H1 (cell line): ENCODE results near the gene CPTP.

Experiments
- BCL11A ChIP-seq, 2 experiments: IDR thresholded peaks; one replicate each; pipeline ENCODE4 v1.6.1; 2011; ENCODE audit warnings: low read depth in 2 of 2, low read length in 2 of 2, mild to moderate bottlenecking in 2 of 2
- CHD1 ChIP-seq: IDR thresholded peaks from 2 replicates; pipeline ENCODE4 v1.6.1; 2012; ENCODE audit warnings: low read depth, low read length, improper control_type of control experiment
- CTCF ChIP-seq, 3 experiments: IDR thresholded peaks; 1 replicate in 2 of 3; 2 replicates in 1 of 3; pipeline versions ENCODE4 v1.5.1 to v1.6.1; 2011; ENCODE audit warnings: low read length in 3 of 3, mild to moderate bottlenecking in 3 of 3, inconsistent platforms in 2 of 3, low read depth in 1 of 3, moderate library complexity in 1 of 3; ENCODE audit not compliant: insufficient read depth in 1 of 3; ENCODE audit errors: control extremely low read depth in 1 of 3
- EP300 ChIP-seq, 2 experiments: IDR thresholded peaks; 1 replicate in 1 of 2; 2 replicates in 1 of 2; pipeline ENCODE4 v1.6.1; 2011 to 2012; ENCODE audit warnings: low read depth in 2 of 2, low read length in 2 of 2, mild to moderate bottlenecking in 2 of 2, borderline replicate concordance in 1 of 2, inconsistent platforms in 1 of 2, moderate library complexity in 1 of 2
- NANOG ChIP-seq: IDR thresholded peaks from 2 replicates; pipeline ENCODE4 v1.6.1; 2011; ENCODE audit warnings: low read length, low read depth, mild to moderate bottlenecking, inconsistent platforms; ENCODE audit not compliant: insufficient read depth, poor library complexity, severe bottlenecking
- PHF8 ChIP-seq: fragments of 200-600 bp; sonication (generic); conservative IDR thresholded peaks from 2 replicates; pipeline ENCODE4 v1.7.1; 2012; ENCODE audit warnings: low read depth, mild to moderate bottlenecking, inconsistent platforms, low read length, moderate library complexity
- POLR2A ChIP-seq, 2 experiments: IDR thresholded peaks; 1 replicate in 1 of 2; 2 replicates in 1 of 2; pipeline ENCODE4 v1.6.1; 2011; ENCODE audit warnings: low read depth in 2 of 2, low read length in 2 of 2, mild to moderate bottlenecking in 2 of 2; ENCODE audit errors: control extremely low read depth in 1 of 2
- POLR2AphosphoS5 ChIP-seq: IDR thresholded peaks from 2 replicates; pipeline ENCODE4 v1.6.1; 2011; ENCODE audit warnings: low read depth, low read length
- SP1 ChIP-seq: IDR thresholded peaks from 2 replicates; pipeline ENCODE4 v1.6.1; 2011; ENCODE audit warnings: low read depth, low read length
- USF2 ChIP-seq: IDR thresholded peaks from 2 replicates; pipeline ENCODE4 v1.6.1; 2011; ENCODE audit warnings: low read length, improper control_type of control experiment

- TF ChIP-seq PHF8 (no peak), CTCF (IDR thresholded peaks at IDR 0.05; ENCODE audit: control extremely low read depth in 1 of 3, insufficient read depth in 1 of 3, low read depth in 1 of 3, low read length in 3 of 3) (no peak), USF2 (no peak), SP1 (no peak), CHD1 (no peak), POLR2AphosphoS5 (no peak), POLR2A (IDR thresholded peaks at IDR 0.05; ENCODE audit: control extremely low read depth in 1 of 2, low read depth in 2 of 2, low read length in 2 of 2) (no peak), EP300 (IDR thresholded peaks at IDR 0.05; ENCODE audit: borderline replicate concordance in 1 of 2, low read depth in 2 of 2, low read length in 2 of 2) (no peak), BCL11A (IDR thresholded peaks at IDR 0.05; ENCODE audit: low read depth in 2 of 2, low read length in 2 of 2) (no peak), NANOG (no peak)
Measured at GRCh38 chr1:1356166-1356795, 31.7 kb downstream of the CPTP start.
